ENCODE data around the gene ARGFX.
"Not testable (repeated sequence)": the region's sequence is repeated elsewhere in the genome, so short reads cannot be mapped to it uniquely, and the experiment has no call there.

Gene ARGFX

GRCh38 chr3:121581691-121582090 is 13.9 kb downstream of the ARGFX start:
- TF ChIP-seq POLR2A (IDR thresholded peaks at IDR 0.05; ENCODE audit: low read depth, low read length) = no peak
- FAIRE-seq = no peak
- DNase-seq (ENCODE audit: insufficient read length, low spot score) = no peak

GRCh38 chr3:121584418-121584817 is 16.7 kb downstream of the ARGFX start:
- DNase-seq (ENCODE audit: insufficient read length, low spot score) (no peak), FAIRE-seq (no peak)
- no peak for TF ChIP-seq POLR2A (IDR thresholded peaks at IDR 0.05; ENCODE audit: low read depth, low read length)

GRCh38 chr3:121592856-121593702 is 25.3 kb downstream of the ARGFX start, which contains the start of gene FBXO40:
Gene FBXO40 (plus strand): TSS chr3:121593379. CDS start chr3:121620576, 27,197 bp downstream.
- no peak for FAIRE-seq
- no peak for DNase-seq (ENCODE audit: insufficient read length, low spot score)

GRCh38 chr3:121593806-121594205 is 26.1 kb downstream of the ARGFX start:
- not testable (repeated sequence) for FAIRE-seq; DNase-seq (ENCODE audit: insufficient read length, low spot score)

More at GRCh38 chr3:121592856-121593702, 25.3 kb downstream of the ARGFX start, which contains the start of gene FBXO40:
- TF ChIP-seq POLR2A (IDR thresholded peaks at IDR 0.05; ENCODE audit: low read depth, low read length) = no peak

GRCh38 chr3:121594850-121595249 is 27.1 kb downstream of the ARGFX start:
- DNase-seq (ENCODE audit: insufficient read length, low spot score) = no peak
- FAIRE-seq = no peak
- TF ChIP-seq POLR2A (IDR thresholded peaks at IDR 0.05; ENCODE audit: low read depth, low read length) = no peak

GRCh38 chr3:121595765-121596406 is 28.1 kb downstream of the ARGFX start:
- FAIRE-seq (no peak), DNase-seq (ENCODE audit: insufficient read length, low spot score) (no peak)
- no peak for TF ChIP-seq POLR2A (IDR thresholded peaks at IDR 0.05; ENCODE audit: low read depth, low read length)

- no peak for DNase-seq (ENCODE audit: insufficient read length, low spot score)
- FAIRE-seq = no peak
- TF ChIP-seq POLR2A (IDR thresholded peaks at IDR 0.05; ENCODE audit: low read depth, low read length) = no peak
Measured at GRCh38 chr3:121598564-121598963, 30.8 kb downstream of the ARGFX start.

- FAIRE-seq = not testable (repeated sequence)
Measured at GRCh38 chr3:121599900-121600299, 32.2 kb downstream of the ARGFX start.

GRCh38 chr3:121601212-121601812 is 33.6 kb downstream of the ARGFX start:
- FAIRE-seq (no peak), DNase-seq (ENCODE audit: insufficient read length, low spot score) (no peak)
- TF ChIP-seq POLR2A (IDR thresholded peaks at IDR 0.05; ENCODE audit: low read depth, low read length) = no peak

More at GRCh38 chr3:121599900-121600299, 32.2 kb downstream of the ARGFX start:
- not testable (repeated sequence) for DNase-seq (ENCODE audit: insufficient read length, low spot score)

- no peak for DNase-seq (ENCODE audit: insufficient read length, low spot score)
- FAIRE-seq = no peak
- TF ChIP-seq POLR2A (IDR thresholded peaks at IDR 0.05; ENCODE audit: low read depth, low read length) = no peak
Measured at GRCh38 chr3:121604759-121605158, 37.0 kb downstream of the ARGFX start.

GRCh38 chr3:121606106-121606505 is 38.4 kb downstream of the ARGFX start:
- DNase-seq (ENCODE audit: insufficient read length, low spot score) = no peak
- no peak for FAIRE-seq
- TF ChIP-seq POLR2A (IDR thresholded peaks at IDR 0.05; ENCODE audit: low read depth, low read length) = no peak

Measured in H54 (cell line).